Activated T-cell treated with anti-CD3 and anti-CD28 coated beads, Interleukin-2, amount 50 U/mL, for 72 hours (primary cell): Measurements from ENCODE around the gene SMG6. TPM values are rescaled to one million over a fixed set of nuclear protein-coding genes. Genes with fewer than 3 reads are reported as not detected.

ENCODE experiments used
- ATAC-seq, 2 donors: fragments of 150-1000 bp; cut with Tn5 transposase; replicated peaks in 1 of 2; 2 replicates each; pipeline ENCODE4 v1.10.0; 2021; ENCODE audit warnings: moderate library complexity in 2 of 2, mild to moderate bottlenecking in 1 of 2
- DNase-seq, 2 donors: peaks; one replicate each; pipeline ENCODE4 v3.0.0; 2021 to 2022; ENCODE audit warnings: mixed read lengths in 1 of 2
- H3K27ac Mint-ChIP-seq: one replicate; pipeline ENCODE4 v1.8.0; 2022; ENCODE audit warnings: mild to moderate bottlenecking, moderate library complexity, mixed read lengths
- H3K27me3 Mint-ChIP-seq: one replicate; pipeline ENCODE4 v1.8.0; 2022; ENCODE audit warnings: low read depth, mixed read lengths
- H3K36me3 Mint-ChIP-seq, 2 donors: one replicate each; pipeline ENCODE4 v1.8.0; 2022; ENCODE audit warnings: mixed read lengths in 2 of 2, mild to moderate bottlenecking in 1 of 2; ENCODE audit not compliant: insufficient read depth in 2 of 2
- H3K4me1 Mint-ChIP-seq: one replicate; pipeline ENCODE4 v1.8.0; 2022; ENCODE audit warnings: low read depth, mixed read lengths
- H3K4me3 Mint-ChIP-seq, 2 donors: one replicate each; pipeline ENCODE4 v1.8.0; 2022; ENCODE audit warnings: mild to moderate bottlenecking in 2 of 2, mixed read lengths in 2 of 2, moderate library complexity in 2 of 2
- H3K9me3 Mint-ChIP-seq, 2 donors: one replicate each; pipeline ENCODE4 v1.8.0; 2022; ENCODE audit warnings: mixed read lengths in 2 of 2
- total RNA-seq, 2 donors: library from RNA; stranded (reverse); gene quantifications; one replicate each; pipeline ENCODE4 v1.2.3, GENCODE V29; 2022

Gene SMG6
- total RNA-seq, 2 donors from 2014 or later, result 47.3 to 54.1 TPM

DNA sequence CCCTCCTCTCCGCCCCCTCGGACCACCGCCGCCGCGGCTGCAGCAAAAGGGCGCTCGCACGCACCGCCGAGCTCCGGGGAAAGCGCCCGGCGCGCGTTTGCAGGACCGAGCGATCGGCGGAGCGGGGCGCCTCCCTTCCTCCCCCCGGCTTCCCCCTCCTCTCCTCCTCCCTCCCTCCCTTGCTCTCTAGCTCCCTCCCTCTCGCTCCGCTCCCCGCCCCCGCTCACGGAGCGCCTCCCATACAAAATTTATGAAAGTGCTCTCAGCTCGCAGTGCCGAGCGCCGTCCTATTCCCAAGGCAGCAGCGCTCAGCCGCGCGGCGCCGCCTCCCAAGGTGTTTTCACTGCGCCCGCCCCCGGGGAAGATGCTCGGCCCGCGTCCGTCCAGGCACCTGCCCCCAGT is 278.4 kb downstream of the SMG6 start, which contains the start of gene RTN4RL1:
TSS of gene RTN4RL1 (minus strand) at position 115 of the 402 bp plus-strand sequence. CDS start 469 bp downstream, outside the sequence.
- DNase-seq (peak; percentile 47 to 58), ATAC-seq (peak; percentile 20 to 25)
- Mint-ChIP-seq H3K27me3 (peaks cover 45% of the 10 kb centered on the region), H3K36me3 (no peaks in the 10 kb centered on the region), H3K4me1 (peaks cover 19% of the 10 kb centered on the region), H3K9me3 (no peaks in the 10 kb centered on the region), H3K27ac (no peak within 1 kb of the TSS), H3K4me3 (peak within 1 kb of the TSS; percentile 82 to 84)

DNA sequence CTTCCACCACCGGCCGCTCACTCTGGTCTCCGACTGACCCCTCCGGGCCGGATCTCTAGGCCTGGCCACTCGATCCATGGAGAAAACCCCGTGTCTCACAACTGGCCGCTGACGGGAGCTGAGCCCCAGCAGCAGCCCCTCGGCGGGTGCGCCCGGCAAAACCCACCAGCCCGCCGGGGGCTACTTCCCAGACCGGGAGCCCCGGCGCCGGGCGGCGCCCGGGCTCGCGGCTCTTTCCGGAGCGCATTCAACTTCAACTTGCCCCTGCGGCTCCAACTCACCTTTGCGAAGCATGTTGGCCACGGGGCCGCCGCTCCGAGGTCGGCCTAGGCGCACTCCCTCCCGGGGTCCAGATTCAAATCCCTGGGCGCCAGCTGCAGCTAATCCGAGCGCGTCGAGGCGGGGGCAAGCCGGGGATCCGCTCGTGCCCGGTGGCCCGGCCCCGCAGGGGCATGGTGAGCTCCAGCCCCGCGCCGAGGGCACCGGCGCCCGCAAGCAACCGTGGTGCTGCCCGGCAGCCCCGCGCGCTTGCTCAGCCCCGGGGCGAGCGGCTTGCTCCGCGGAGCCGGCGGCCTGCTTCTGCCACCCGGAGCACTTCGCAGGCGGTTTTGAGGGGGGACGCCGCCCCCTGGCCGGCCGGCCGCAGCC is 278.9 kb downstream of the SMG6 start:
- no peaks in the 10 kb centered on the region for H3K9me3 Mint-ChIP-seq
- H3K27me3 Mint-ChIP-seq, result peaks cover 51% of the 10 kb centered on the region
- no peak overlapping the region for H3K27ac Mint-ChIP-seq
- peak; percentile 13 to 16 for ATAC-seq
- peak overlapping the region; percentile 80 to 81 for H3K4me3 Mint-ChIP-seq
- peak; percentile 8 to 16 for DNase-seq
- H3K4me1 Mint-ChIP-seq, result peaks cover 19% of the 10 kb centered on the region
- no peaks in the 10 kb centered on the region for H3K36me3 Mint-ChIP-seq

DNA sequence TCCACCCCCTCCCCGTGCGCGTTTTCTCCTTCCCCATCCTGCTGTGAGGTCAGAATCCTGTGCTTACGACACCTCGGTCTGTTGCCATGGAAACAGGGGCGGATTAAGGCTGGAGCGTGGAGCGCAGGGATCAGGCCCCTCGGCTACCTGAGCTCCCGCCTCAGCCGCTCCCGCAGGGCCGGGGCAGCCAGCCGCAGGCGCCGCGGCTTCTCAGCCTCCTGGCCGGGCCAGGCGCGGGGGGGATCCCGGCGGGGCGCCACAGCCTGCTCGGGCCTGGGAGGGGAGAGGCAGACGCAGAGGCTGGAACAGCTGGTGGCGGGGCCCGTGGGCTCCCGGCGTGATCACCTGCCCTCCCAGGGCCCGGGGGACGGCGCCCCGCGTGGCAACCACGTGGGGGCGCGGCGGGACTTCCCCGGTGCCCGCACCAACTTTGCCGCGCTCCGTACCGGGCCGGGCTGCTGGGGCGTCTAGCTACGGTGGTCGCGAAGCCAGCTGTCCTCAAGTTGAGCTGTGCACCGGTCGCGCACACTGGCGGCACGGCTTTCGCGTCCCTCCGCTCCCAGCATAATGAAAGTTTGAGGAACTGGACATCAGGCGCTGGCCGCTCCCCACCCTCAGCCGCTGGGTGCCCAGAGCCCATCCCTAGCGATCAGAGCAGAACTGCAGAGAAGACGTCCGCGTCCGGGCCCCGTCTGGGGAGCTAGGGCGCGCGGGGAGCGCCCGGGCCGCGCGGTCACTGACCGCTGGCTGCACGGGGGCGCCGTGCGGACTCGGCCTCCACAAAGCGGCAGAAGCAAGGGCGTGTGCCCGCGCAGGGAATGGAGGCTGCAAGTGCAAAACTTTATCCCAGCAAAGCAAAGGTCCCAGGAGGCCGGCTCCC is 279.7 kb downstream of the SMG6 start:
- peak overlapping the region; percentile 80 to 81 for H3K4me3 Mint-ChIP-seq
- H3K36me3 Mint-ChIP-seq, result no peaks in the 10 kb centered on the region
- peak; percentile 14 to 22 for DNase-seq
- H3K27ac Mint-ChIP-seq, result no peak overlapping the region
- peaks cover 58% of the 10 kb centered on the region for H3K27me3 Mint-ChIP-seq
- H3K9me3 Mint-ChIP-seq, result no peaks in the 10 kb centered on the region
- ATAC-seq, result peak; percentile 12 to 26
- H3K4me1 Mint-ChIP-seq, result peaks cover 19% of the 10 kb centered on the region

DNA sequence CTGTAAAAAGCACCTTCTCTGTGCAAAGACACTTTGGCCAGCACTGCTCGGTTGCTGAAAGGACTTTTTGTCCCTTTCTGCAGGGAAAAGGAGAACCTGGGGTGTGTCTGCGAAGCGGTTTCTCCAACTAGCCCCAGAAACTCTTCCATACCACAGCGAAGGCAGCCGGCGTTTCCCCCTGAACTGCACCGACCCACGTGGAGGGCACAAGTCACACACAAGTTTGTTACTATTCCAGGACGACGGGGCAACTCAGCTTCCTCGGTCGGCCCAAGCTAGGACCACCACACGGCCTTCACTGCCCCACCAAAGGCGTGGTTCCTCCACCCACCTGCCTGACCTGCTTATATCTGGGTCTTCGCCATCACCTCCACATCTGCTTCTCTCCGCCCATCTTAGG is 280.3 kb downstream of the SMG6 start:
- no peak for DNase-seq
- Mint-ChIP-seq H3K27ac (peak overlapping the region; percentile 29), H3K4me3 (peak overlapping the region; percentile 49 to 52), H3K9me3 (no peaks in the 10 kb centered on the region), H3K4me1 (peaks cover 21% of the 10 kb centered on the region), H3K27me3 (peaks cover 53% of the 10 kb centered on the region), H3K36me3 (no peaks in the 10 kb centered on the region)
- ATAC-seq, result no peak

DNA sequence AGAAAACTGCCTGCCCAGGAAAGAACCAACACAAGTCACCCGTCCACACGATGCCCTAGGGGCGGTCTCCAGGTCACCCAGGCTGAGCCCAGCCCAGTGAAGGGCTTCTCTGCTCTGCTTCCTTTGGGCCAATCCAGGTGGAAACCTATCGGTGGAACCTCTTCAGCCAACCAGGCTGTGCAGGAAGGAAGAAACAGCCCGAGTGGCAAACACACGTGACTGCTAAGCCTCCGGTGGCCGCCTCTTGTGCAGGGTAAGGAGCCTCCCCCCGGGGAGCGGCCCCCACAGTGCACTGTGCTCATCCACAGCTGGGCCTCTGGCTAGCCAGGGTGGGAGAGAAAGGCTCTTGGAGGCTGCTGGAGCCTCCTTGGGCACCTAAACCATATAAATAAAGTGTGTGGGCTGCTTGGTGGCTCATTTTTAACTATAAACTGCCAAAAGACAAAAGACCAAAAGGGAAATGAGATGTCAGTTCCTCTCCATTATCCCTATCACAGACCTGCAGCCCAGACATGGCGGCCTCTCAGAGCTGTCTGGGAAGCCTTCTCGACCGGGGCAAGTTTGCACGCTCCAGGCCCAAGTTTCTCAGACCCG is 280.8 kb downstream of the SMG6 start:
- Mint-ChIP-seq H3K27ac (no peak overlapping the region), H3K4me3 (peak overlapping the region; percentile 49 to 52), H3K9me3 (no peaks in the 10 kb centered on the region), H3K36me3 (no peaks in the 10 kb centered on the region), H3K4me1 (peaks cover 21% of the 10 kb centered on the region), H3K27me3 (peaks cover 53% of the 10 kb centered on the region)
- DNase-seq (no peak), ATAC-seq (no peak)

DNA sequence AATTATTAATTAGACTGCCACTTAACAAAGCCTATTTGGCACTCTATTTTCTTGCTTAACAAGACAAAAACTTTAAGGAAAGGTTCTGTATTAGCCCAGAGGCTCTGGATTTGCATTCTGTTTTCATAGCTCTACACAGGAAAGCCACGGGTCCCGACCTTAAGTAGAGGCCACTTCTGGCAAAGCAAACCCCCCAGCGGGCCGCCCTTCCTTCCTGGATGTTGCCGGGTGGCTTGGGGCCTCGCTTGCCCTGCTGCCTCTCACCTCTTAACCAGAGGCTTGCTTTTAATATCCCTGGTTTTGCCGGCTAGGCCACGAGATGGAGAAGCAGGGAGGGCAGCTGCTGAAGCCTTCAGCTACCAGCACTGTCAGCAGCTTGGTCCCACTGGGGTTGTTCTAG is 282.9 kb downstream of the SMG6 start:
- Mint-ChIP-seq H3K27ac (no peak overlapping the region), H3K27me3 (peaks cover 35% of the 10 kb centered on the region), H3K4me1 (peaks cover 9% of the 10 kb centered on the region), H3K4me3 (no peak overlapping the region), H3K9me3 (no peaks in the 10 kb centered on the region), H3K36me3 (no peaks in the 10 kb centered on the region)
- no peak for ATAC-seq
- no peak for DNase-seq

- ATAC-seq, result no peak
- no peak for DNase-seq
- H3K4me1 Mint-ChIP-seq, result peaks cover 8% of the 10 kb centered on the region
- H3K9me3 Mint-ChIP-seq, result no peaks in the 10 kb centered on the region
- peaks cover 31% of the 10 kb centered on the region for H3K27me3 Mint-ChIP-seq
- H3K27ac Mint-ChIP-seq, result no peak overlapping the region
- no peaks in the 10 kb centered on the region for H3K36me3 Mint-ChIP-seq
- no peak overlapping the region for H3K4me3 Mint-ChIP-seq
These were observed 283.9 kb downstream of the SMG6 start for GRCh38 chr17:2019723-2020122.

- no peaks in the 10 kb centered on the region for H3K9me3 Mint-ChIP-seq
- peaks cover 31% of the 10 kb centered on the region for H3K27me3 Mint-ChIP-seq
- H3K4me3 Mint-ChIP-seq, result no peak overlapping the region
- no peak overlapping the region for H3K27ac Mint-ChIP-seq
- H3K4me1 Mint-ChIP-seq, result peaks cover 8% of the 10 kb centered on the region
- peaks cover 0 to 2% of the 10 kb centered on the region in 2 donors for H3K36me3 Mint-ChIP-seq
- no peak for ATAC-seq
- DNase-seq, result no peak
These were observed 284.7 kb downstream of the SMG6 start for GRCh38 chr17:2018716-2019510.

GRCh38 chr17:2017274-2017941 is 286.2 kb downstream of the SMG6 start:
- DNase-seq (no peak), ATAC-seq (no peak)
- Mint-ChIP-seq H3K9me3 (no peaks in the 10 kb centered on the region), H3K4me3 (no peak overlapping the region), H3K27ac (no peak overlapping the region), H3K27me3 (peaks cover 31% of the 10 kb centered on the region), H3K36me3 (peaks cover 0 to 4% of the 10 kb centered on the region in 2 donors), H3K4me1 (peaks cover 8% of the 10 kb centered on the region)

GRCh38 chr17:2016494-2016893 is 287.1 kb downstream of the SMG6 start:
- H3K36me3 Mint-ChIP-seq, result peaks cover 0 to 4% of the 10 kb centered on the region in 2 donors
- H3K4me3 Mint-ChIP-seq, result no peak overlapping the region
- ATAC-seq, result no peak
- H3K27me3 Mint-ChIP-seq, result peaks cover 31% of the 10 kb centered on the region
- DNase-seq, result no peak
- peaks cover 8% of the 10 kb centered on the region for H3K4me1 Mint-ChIP-seq
- no peaks in the 10 kb centered on the region for H3K9me3 Mint-ChIP-seq
- no peak overlapping the region for H3K27ac Mint-ChIP-seq

DNA sequence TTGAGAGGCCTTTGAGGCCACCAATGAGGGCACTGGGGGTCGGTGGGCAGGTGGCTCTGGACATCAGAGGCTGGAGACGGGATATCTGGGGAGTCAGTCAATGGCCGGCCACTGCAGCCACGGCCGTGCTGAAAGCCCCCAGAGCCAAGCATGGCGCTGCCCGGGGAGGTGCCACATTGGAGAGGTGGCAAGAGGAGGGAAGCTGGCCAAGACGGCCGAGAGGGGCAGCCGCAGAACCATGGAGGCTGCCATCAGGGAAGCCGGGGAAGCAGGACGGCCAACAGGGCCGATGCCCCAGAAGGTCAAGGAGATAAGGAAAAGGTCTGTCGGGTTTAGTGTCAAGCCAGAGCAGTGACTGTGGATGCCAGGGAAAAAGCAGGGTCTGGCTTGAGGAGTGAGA is 288.3 kb downstream of the SMG6 start:
- H3K27me3 Mint-ChIP-seq, result peaks cover 23% of the 10 kb centered on the region
- no peaks in the 10 kb centered on the region for H3K9me3 Mint-ChIP-seq
- DNase-seq (no peak), ATAC-seq (no peak)
- no peak overlapping the region for H3K27ac Mint-ChIP-seq
- H3K36me3 Mint-ChIP-seq, result peaks cover 0 to 4% of the 10 kb centered on the region in 2 donors
- peaks cover 8% of the 10 kb centered on the region for H3K4me1 Mint-ChIP-seq
- H3K4me3 Mint-ChIP-seq, result no peak overlapping the region

- DNase-seq (no peak), ATAC-seq (no peak)
- peaks cover 0 to 4% of the 10 kb centered on the region in 2 donors for H3K36me3 Mint-ChIP-seq
- H3K27me3 Mint-ChIP-seq, result peaks cover 9% of the 10 kb centered on the region
- peaks cover 8% of the 10 kb centered on the region for H3K4me1 Mint-ChIP-seq
- no peak overlapping the region for H3K4me3 Mint-ChIP-seq
- H3K9me3 Mint-ChIP-seq, result no peaks in the 10 kb centered on the region
- no peak overlapping the region for H3K27ac Mint-ChIP-seq
These were observed 289.6 kb downstream of the SMG6 start for GRCh38 chr17:2013994-2014317.
